GM12878 (cell line): Measurements from ENCODE around the gene YWHAQ. TPM values are rescaled to one million over a fixed set of nuclear protein-coding genes. Genes with fewer than 3 reads are reported as not detected.

ENCODE experiments used
- ATAC-seq: fragments of 200-7000 bp; cut with Tn5 transposase; 3 replicates; pipeline ENCODE4 v1.9.1; 2020; ENCODE audit warnings: mild to moderate bottlenecking, moderate library complexity
- BruUV-seq: library from RNA; stranded (reverse); fragments of 400-500 nt; replicated peaks from 2 replicates; lab custom pipeline; 2021; lab: Mats Ljungman, UMichigan
- CTCF ChIA-PET: fragments of 300-600 bp; sonication (Branson Sonifier 250); formaldehyde crosslinking; extraction: SDS; loops from one replicate; lab custom pipeline; 2021; ENCODE audit warnings: inconsistent platforms; lab: Yijun Ruan, JAX
- POLR2A ChIA-PET: fragments of 350-600 bp; formaldehyde crosslinking; extraction: SDS; loops from one replicate; lab custom pipeline; 2021; ENCODE audit warnings: inconsistent platforms; lab: Charles Lee
- RAD21 ChIA-PET: fragments of 300-600 bp; sonication (Branson Sonifier 250); formaldehyde crosslinking; loops from one replicate; lab custom pipeline; 2023; ENCODE audit warnings: antibody characterized with exemption; ENCODE audit not compliant: unreplicated experiment; lab: Charles Lee
- SMC1A ChIA-PET: fragments of 300-600 bp; sonication (Branson Sonifier 250); formaldehyde crosslinking; loops from one replicate; lab custom pipeline; 2023; ENCODE audit not compliant: unreplicated experiment, uncharacterized antibody; lab: Charles Lee
- DNase-seq: peaks from one replicate; pipeline ENCODE4 v3.0.0-alpha.2; 2011; ENCODE audit warnings: low read depth, low spot score
- FAIRE-seq: peaks from 3 replicates; lab custom pipeline; 2011; peaks lifted over from hg19 to GRCh38; lab: Jason Lieb, UNC
- H2AFZ ChIP-seq: 2 replicates; pipeline ENCODE4 v1.6.0; 2011; ENCODE audit warnings: low read depth, low read length, control low read depth; ENCODE audit not compliant: control insufficient read depth
- H3K27ac ChIP-seq: 2 replicates; pipeline ENCODE4 v1.5.1; 2011; ENCODE audit warnings: control low read depth; ENCODE audit not compliant: control insufficient read depth, insufficient read depth
- H3K27me3 ChIP-seq, 2 experiments: replicated peaks in 1 of 2; 2 replicates each; pipeline versions ENCODE4 v1.6.0 to v1.6.1; 2011; ENCODE audit warnings: low read length in 1 of 2; ENCODE audit not compliant: control insufficient read depth in 2 of 2, insufficient read depth in 2 of 2
- H3K36me3 ChIP-seq, 2 experiments: 2 replicates each; pipeline ENCODE4 v1.5.1; 2011; ENCODE audit warnings: low read length in 1 of 2; ENCODE audit not compliant: control insufficient read depth in 2 of 2, insufficient read depth in 2 of 2
- H3K4me1 ChIP-seq: 2 replicates; pipeline ENCODE4 v1.6.1; 2011; ENCODE audit warnings: mild to moderate bottlenecking, low read length, moderate library complexity, mixed read lengths; ENCODE audit not compliant: control insufficient read depth, insufficient read depth
- H3K4me2 ChIP-seq: 2 replicates; pipeline ENCODE4 v1.6.0; 2011; ENCODE audit warnings: control low read depth; ENCODE audit not compliant: control insufficient read depth, insufficient read depth
- H3K4me3 ChIP-seq: fragments of 200-600 bp; sonication (generic); 2 replicates; pipeline ENCODE4 v1.5.1; 2016
- H3K79me2 ChIP-seq: 2 replicates; pipeline ENCODE4 v1.6.0; 2011; ENCODE audit warnings: low read length; ENCODE audit not compliant: control insufficient read depth, insufficient read depth
- H3K9ac ChIP-seq: 2 replicates; pipeline ENCODE4 v1.8.0; 2011; ENCODE audit warnings: low read length, control low read depth, mixed read lengths; ENCODE audit not compliant: control insufficient read depth, insufficient read depth
- H3K9me3 ChIP-seq: replicated peaks from 3 replicates; pipeline ENCODE4 v1.5.1; 2011; ENCODE audit warnings: mild to moderate bottlenecking, low read length; ENCODE audit not compliant: control insufficient read depth, insufficient read depth
- H4K20me1 ChIP-seq: 2 replicates; pipeline ENCODE4 v1.6.0; 2011; ENCODE audit not compliant: control insufficient read depth, insufficient read depth
- CBX5 ChIP-seq: sonication (generic); IDR thresholded peaks from 2 replicates; pipeline ENCODE4 v1.6.1; 2016; ENCODE audit warnings: low read depth, moderate library complexity, mild to moderate bottlenecking, inconsistent platforms
- CUX1 ChIP-seq: IDR thresholded peaks from 2 replicates; pipeline ENCODE4 v1.6.1; 2012; ENCODE audit warnings: improper control_type of control experiment, low read depth, low read length; ENCODE audit not compliant: insufficient replicate concordance
- HDAC2 ChIP-seq: fragments of 200-600 bp; sonication (generic); IDR thresholded peaks from 2 replicates; pipeline ENCODE4 v1.6.1; 2017
- MXI1 ChIP-seq: fragments of 150-350 bp; IDR thresholded peaks from 2 replicates; pipeline ENCODE4 v1.6.1; 2011; ENCODE audit warnings: low read depth, mild to moderate bottlenecking, inconsistent platforms, low read length, improper control_type of control experiment
- NBN ChIP-seq: fragments of 450-650 bp; IDR thresholded peaks from 2 replicates; pipeline ENCODE4 v1.6.1; 2016
- NFXL1 ChIP-seq: fragments of 450-650 bp; IDR thresholded peaks from 2 replicates; pipeline ENCODE4 v1.6.1; 2017; ENCODE audit warnings: antibody characterized with exemption, mild to moderate bottlenecking, borderline replicate concordance
- PBX3 ChIP-seq: IDR thresholded peaks from 2 replicates; pipeline ENCODE4 v1.6.1; 2011; ENCODE audit warnings: mild to moderate bottlenecking, low read depth, low read length, moderate library complexity; ENCODE audit not compliant: insufficient replicate concordance
- PKNOX1 ChIP-seq: fragments of 450-650 bp; IDR thresholded peaks from 2 replicates; pipeline ENCODE4 v1.6.1; 2016; ENCODE audit warnings: mild to moderate bottlenecking
- RAD21 ChIP-seq: IDR thresholded peaks from 2 replicates; pipeline ENCODE4 v1.6.1; 2011; ENCODE audit warnings: mild to moderate bottlenecking, low read depth, low read length, moderate library complexity; ENCODE audit not compliant: insufficient read depth
- SIN3A ChIP-seq: IDR thresholded peaks from 2 replicates; pipeline ENCODE4 v1.6.1; 2012; ENCODE audit warnings: low read depth, low read length, improper control_type of control experiment
- SMAD5 ChIP-seq: IDR thresholded peaks from 2 replicates; pipeline ENCODE4 v1.6.1; 2016; ENCODE audit warnings: antibody characterized with exemption, low read depth
- SREBF1 ChIP-seq: IDR thresholded peaks from 2 replicates; pipeline ENCODE4 v1.6.1; 2012; ENCODE audit warnings: mild to moderate bottlenecking, low read length
- STAT3 ChIP-seq: IDR thresholded peaks from 2 replicates; pipeline ENCODE4 v1.6.1; 2011; ENCODE audit warnings: low read depth, low read length, improper control_type of control experiment
- ZNF384 ChIP-seq: IDR thresholded peaks from 2 replicates; pipeline ENCODE4 v1.6.1; 2012; ENCODE audit warnings: low read depth, mild to moderate bottlenecking, low read length, improper control_type of control experiment, borderline replicate concordance
- ZNF622 ChIP-seq: fragments of 450-650 bp; IDR thresholded peaks from 2 replicates; pipeline ENCODE4 v1.6.1; 2017; ENCODE audit warnings: mild to moderate bottlenecking, inconsistent platforms
- WGBS: methylation state at CpG from one replicate; pipeline ENCODE4 v1.1.6; 2016; ENCODE audit warnings: low lambda C conversion rate; ENCODE audit not compliant: insufficient replicate concordance, insufficient coverage; ENCODE audit errors: missing lambda C conversion rate; 5-methylcytosine and 5-hydroxymethylcytosine counted together
- in situ Hi-C: fragments of 300-500 bp; cut with MboI; formaldehyde crosslinking; loops from 9 replicates; pipeline ENCODE4 v1.14.3; 2018; ENCODE audit warnings: mixed read lengths
- intact Hi-C: fragments of 100-400 bp; cut with micrococcal nuclease; formaldehyde crosslinking; loops from one replicate; pipeline ENCODE4 v1.14.2; 2022; ENCODE audit not compliant: unreplicated experiment
- polyA plus RNA-seq, 11 experiments: library from polyadenylated mRNA; depleted of rRNA in 4 of 11; unstranded in 6 of 11; stranded (reverse) in 5 of 11; fragments of >200 nt; fragmentation: Nextera tagmentation in 4 of 11; fragmentation: Illumina TruSeq in 1 of 11; extraction: Ambion mirVana in 4 of 11; extraction: Trizol in 1 of 11; gene quantifications; 1 replicate in 1 of 11; 2 replicates in 10 of 11; pipeline versions ENCODE4 v1.2.1 to v1.2.3, GENCODE V29; 2011 to 2016; ENCODE audit warnings: inconsistent platforms in 2 of 11, missing spikeins in 2 of 11, low read depth in 1 of 11
- total RNA-seq, 4 experiments: library from RNA; depleted of rRNA in 3 of 4; stranded (reverse); fragments of >200 nt in 3 of 4; fragmentation: Illumina TruSeq in 1 of 4; extraction: Trizol in 1 of 4; gene quantifications; 2 replicates each; pipeline versions ENCODE4 v1.2.1 to v1.2.3, GENCODE V29; 2013 to 2021

YWHAQ gene
- total and polyA plus RNA-seq, 10 of the 15 experiments (the other 5 are each of a cell fraction or from before 2014, with no cell fraction given) = 63.0 to 515 (median 219) TPM

- Histone ChIP-seq H3K4me2 (no peak overlapping the region), H3K27ac (no peak overlapping the region), H3K9ac (no peak overlapping the region), H3K4me1 (peaks cover 11% of the 10 kb centered on the region), H3K4me3 (no peak overlapping the region), H3K27me3 (peaks cover 1 to 3% of the 10 kb centered on the region in 2 experiments; a peak in 3 of 4 replicates), H3K9me3 (no peaks in the 10 kb centered on the region; the same call in 2 of the 3 replicates), H3K79me2 (no peaks in the 10 kb centered on the region), H2AFZ (no peak overlapping the region), H4K20me1 (no peaks in the 10 kb centered on the region), H3K36me3 (no peaks in the 10 kb centered on the region)
- POLR2A ChIA-PET = no interaction called here
- intact Hi-C loops = no loop called here
- BruUV-seq = no TSS peak
- SMC1A ChIA-PET = interaction anchor here (1.3 kb wide), 1 partner anchor 9 kb away, joined by 3 read pairs; no protein-coding TSS in a partner anchor
- CTCF ChIA-PET = no interaction called here
- DNase-seq = no peak
- in situ Hi-C loops = no loop called here
- no peak for ATAC-seq
- RAD21 ChIA-PET = interaction anchor here (1.1 kb wide), 1 partner anchor 114 kb away, joined by 3 read pairs; no protein-coding TSS in a partner anchor
- no peak for FAIRE-seq
- WGBS = 62% methylated on average over 10 of the region's 10 CpGs
- TF ChIP-seq NFXL1 (no peak), PKNOX1 (no peak), ZNF622 (no peak), ZNF384 (no peak), SIN3A (no peak), CUX1 (no peak), STAT3 (no peak), SREBF1 (no peak), HDAC2 (no peak), RAD21 (no peak), NBN (no peak), MXI1 (no peak), PBX3 (no peak), CBX5 (no peak), SMAD5 (no peak)
Measured at GRCh38 chr2:9648821-9649220, 18.0 kb upstream of the YWHAQ start.
